Gastrocnemius medialis (tissue), 4 donors: ENCODE measurements around the gene NID1. TPM values are rescaled to one million over a fixed set of nuclear protein-coding genes. Genes with fewer than 3 reads are reported as not detected.
"Not testable (repeated sequence)": the region's sequence is repeated elsewhere in the genome, so short reads cannot be mapped to it uniquely, and the experiment has no call there.

Experiments used
- ATAC-seq, 2 donors: fragments of 150-250 bp; one replicate each; pipeline ENCODE4 v1.9.1; 2016
- DNase-seq, 2 donors: peaks; one replicate each; pipeline ENCODE4 v3.0.0-alpha.2; 2019
- H3K27ac ChIP-seq, 4 donors: fragments of 200-600 bp; sonication (generic); 1 replicate in 1 of 4; 2 replicates in 3 of 4; pipeline ENCODE4 v1.5.1; 2016 to 2018; ENCODE audit warnings: mild to moderate bottlenecking in 2 of 4, moderate library complexity in 1 of 4
- H3K27me3 ChIP-seq, 3 donors: fragments of 200-600 bp; sonication (generic) in 2 of 3; 1 replicate in 1 of 3; 2 replicates in 2 of 3; pipeline versions ENCODE4 v1.5.1 to v1.6.0; 2016 to 2019; ENCODE audit warnings: mild to moderate bottlenecking in 1 of 3, moderate library complexity in 1 of 3
- H3K36me3 ChIP-seq, 2 donors: fragments of 200-600 bp; sonication (generic) in 1 of 2; one replicate each; pipeline ENCODE4 v1.5.1; 2017 to 2018
- H3K4me1 ChIP-seq, 2 donors: fragments of 200-600 bp; sonication (generic) in 1 of 2; one replicate each; pipeline ENCODE4 v1.5.1; 2016 to 2017; ENCODE audit warnings: mild to moderate bottlenecking in 2 of 2
- H3K4me3 ChIP-seq, 4 donors: fragments of 200-600 bp; sonication (generic) in 3 of 4; 1 replicate in 1 of 4; 2 replicates in 3 of 4; pipeline ENCODE4 v1.5.1; 2016 to 2019; ENCODE audit warnings: mild to moderate bottlenecking in 2 of 4
- H3K9me3 ChIP-seq, 3 donors: fragments of 200-600 bp; sonication (generic) in 2 of 3; 1 replicate in 1 of 3; 2 replicates in 2 of 3; pipeline ENCODE4 v1.5.1; 2016 to 2019
- CTCF ChIP-seq, 5 experiments: fragments of 450-650 bp in 3 of 5; fragments of 200-600 bp in 2 of 5; sonication (generic) in 2 of 5; IDR thresholded peaks in 4 of 5; conservative IDR thresholded peaks in 1 of 5; 1 replicate in 4 of 5; 2 replicates in 1 of 5; pipeline ENCODE4 v1.5.1; 2016 to 2019; ENCODE audit warnings: antibody characterized with exemption in 5 of 5, mild to moderate bottlenecking in 3 of 5, moderate library complexity in 3 of 5
- POLR2A ChIP-seq, 2 donors: fragments of 450-650 bp; IDR thresholded peaks; one replicate each; pipeline ENCODE4 v1.6.1; 2017; ENCODE audit warnings: antibody characterized with exemption in 2 of 2, mild to moderate bottlenecking in 2 of 2, moderate library complexity in 2 of 2
- in situ Hi-C, 4 donors: fragments of 200-750 bp; cut with MboI; loops; one replicate each; pipeline versions ENCODE4 v1.15.0 to v1.8.0; 2017; ENCODE audit warnings: low sequenced_read_pairs in 4 of 4
- intact Hi-C: fragments of 100-400 bp; cut with DNase I; formaldehyde crosslinking; loops from one replicate; pipeline ENCODE4 v1.15.1; 2023; ENCODE audit warnings: low total_unique reads
- total RNA-seq, 4 donors: library from RNA; depleted of rRNA; stranded (reverse); fragments of >200 nt; gene quantifications; one replicate each; pipeline versions ENCODE4 v1.1.0 to v1.2.3, GENCODE V29; 2016

The NID1 gene
- total RNA-seq, 4 donors from 2014 or later = 33.7 to 79.0 (median 51.7) TPM

- Histone ChIP-seq H3K36me3 (peaks cover 0 to 5% of the 10 kb centered on the region in 2 donors), H3K27ac (peak overlapping the region; percentile 65 to 77 (median 72)), H3K4me1 (peaks cover 0 to 6% of the 10 kb centered on the region in 2 donors), H3K27me3 (no peaks in the 10 kb centered on the region), H3K9me3 (no peaks in the 10 kb centered on the region), H3K4me3 (no peak overlapping the region)
- TF ChIP-seq CTCF (IDR thresholded peaks at IDR 0.05 in 4 of 5, conservative IDR thresholded peaks at IDR 0.05 in 1 of 5) (no peak), POLR2A (IDR thresholded peaks at IDR 0.05) (no peak)
- ATAC-seq = peak; percentile 61 to 77
- in situ Hi-C loops (no loop called here), intact Hi-C loops (no loop called here)
- no peak for DNase-seq
These were observed 55.0 kb downstream of the NID1 start for GRCh38 chr1:236009857-236010256.

GRCh38 chr1:236009191-236009590 is 55.7 kb downstream of the NID1 start:
- ATAC-seq (no peak), DNase-seq (no peak)
- Histone ChIP-seq H3K9me3 (no peaks in the 10 kb centered on the region), H3K4me3 (no peak overlapping the region), H3K27ac (peak overlapping the region; percentile 62 to 77 (median 71)), H3K27me3 (no peaks in the 10 kb centered on the region), H3K4me1 (peaks cover 0 to 6% of the 10 kb centered on the region in 2 donors), H3K36me3 (peaks cover 0 to 5% of the 10 kb centered on the region in 2 donors)
- no peak for TF ChIP-seq CTCF (IDR thresholded peaks at IDR 0.05 in 4 of 5, conservative IDR thresholded peaks at IDR 0.05 in 1 of 5)
- intact Hi-C loops (no loop called here), in situ Hi-C loops (no loop called here)

- Histone ChIP-seq H3K36me3 (peaks cover 0 to 5% of the 10 kb centered on the region in 2 donors), H3K4me3 (no peak overlapping the region), H3K27me3 (no peaks in the 10 kb centered on the region), H3K4me1 (peaks cover 0 to 6% of the 10 kb centered on the region in 2 donors), H3K27ac (peak overlapping the region in 3 of 4 donors; percentile 24 to 45 (median 31)), H3K9me3 (no peaks in the 10 kb centered on the region)
- intact Hi-C loops = no loop called here
- TF ChIP-seq POLR2A (IDR thresholded peaks at IDR 0.05) (no peak), CTCF (IDR thresholded peaks at IDR 0.05 in 4 of 5, conservative IDR thresholded peaks at IDR 0.05 in 1 of 5) (no peak)
- in situ Hi-C loops = no loop called here
- ATAC-seq (no peak), DNase-seq (no peak)
These were observed 57.1 kb downstream of the NID1 start for GRCh38 chr1:236007781-236008180.

GRCh38 chr1:236003058-236003457 is 61.8 kb downstream of the NID1 start:
- H3K36me3 ChIP-seq, H3K9me3 ChIP-seq, H3K27me3 ChIP-seq, intact Hi-C loops, H3K4me3 ChIP-seq, H3K4me1 ChIP-seq, DNase-seq, in situ Hi-C loops, ATAC-seq: not testable (repeated sequence)
- peak overlapping the region in 1 of 4 donors; percentile 11 for H3K27ac ChIP-seq

- DNase-seq (no peak), ATAC-seq (no peak)
- intact Hi-C loops = no loop called here
- H3K27ac ChIP-seq = peak overlapping the region in 3 of 4 donors; percentile 37 to 62 (median 60)
- H3K36me3 ChIP-seq = no peaks in the 10 kb centered on the region
- no peak for TF ChIP-seq POLR2A (IDR thresholded peaks at IDR 0.05)
- no peak for TF ChIP-seq CTCF (IDR thresholded peaks at IDR 0.05 in 4 of 5, conservative IDR thresholded peaks at IDR 0.05 in 1 of 5)
- peaks cover 0 to 4% of the 10 kb centered on the region in 2 donors for H3K4me1 ChIP-seq
- H3K9me3 ChIP-seq = no peaks in the 10 kb centered on the region
- no peaks in the 10 kb centered on the region for H3K27me3 ChIP-seq
- no peak overlapping the region for H3K4me3 ChIP-seq
- in situ Hi-C loops = no loop called here
These were observed 62.3 kb downstream of the NID1 start for GRCh38 chr1:236002572-236002971.
